ENCODE results near the gene ZNF620.

- TF ChIP-seq CTCF (conservative IDR thresholded peaks at IDR 0.05) = no peak
- no peak for TF ChIP-seq EZH2 (IDR thresholded peaks at IDR 0.05; ENCODE audit: low read depth)
These were observed 12.2 kb downstream of the ZNF620 start for GRCh38 chr3:40518067-40518466.

All from PC-9 (cell line).